Duodenal mucosa (tissue), 2 donors: Measurements from ENCODE around the gene CCT6A.
"Not testable (repeated sequence)": the region's sequence is repeated elsewhere in the genome, so short reads cannot be mapped to it uniquely, and the experiment has no call there.

Source experiments
- H3K27ac ChIP-seq: one replicate; pipeline ENCODE4 v1.7.0; 2013; ENCODE audit warnings: low read depth, low read length
- H3K27me3 ChIP-seq, 2 donors: one replicate each; pipeline ENCODE4 v1.7.0; 2013; ENCODE audit warnings: low read length in 2 of 2, control low read depth in 1 of 2; ENCODE audit not compliant: insufficient read depth in 2 of 2, control insufficient read depth in 1 of 2
- H3K36me3 ChIP-seq, 2 donors: one replicate each; pipeline ENCODE4 v1.7.0; 2013; ENCODE audit warnings: low read length in 2 of 2, control low read depth in 1 of 2; ENCODE audit not compliant: insufficient read depth in 2 of 2, control insufficient read depth in 1 of 2
- H3K4me1 ChIP-seq, 2 donors: one replicate each; pipeline ENCODE4 v1.7.0; 2013; ENCODE audit warnings: low read length in 2 of 2, control low read depth in 1 of 2; ENCODE audit not compliant: insufficient read depth in 2 of 2, control insufficient read depth in 1 of 2
- H3K4me3 ChIP-seq, 2 donors: one replicate each; pipeline ENCODE4 v1.7.0; 2013; ENCODE audit warnings: low read length in 2 of 2, low read depth in 1 of 2
- H3K9ac ChIP-seq, 2 donors: one replicate each; pipeline ENCODE4 v1.7.0; 2013; ENCODE audit warnings: low read length in 2 of 2, low read depth in 1 of 2
- H3K9me3 ChIP-seq, 2 donors: one replicate each; pipeline ENCODE4 v1.7.0; 2013; ENCODE audit warnings: low read length in 2 of 2, control low read depth in 1 of 2; ENCODE audit not compliant: control insufficient read depth in 1 of 2

Gene CCT6A

DNA sequence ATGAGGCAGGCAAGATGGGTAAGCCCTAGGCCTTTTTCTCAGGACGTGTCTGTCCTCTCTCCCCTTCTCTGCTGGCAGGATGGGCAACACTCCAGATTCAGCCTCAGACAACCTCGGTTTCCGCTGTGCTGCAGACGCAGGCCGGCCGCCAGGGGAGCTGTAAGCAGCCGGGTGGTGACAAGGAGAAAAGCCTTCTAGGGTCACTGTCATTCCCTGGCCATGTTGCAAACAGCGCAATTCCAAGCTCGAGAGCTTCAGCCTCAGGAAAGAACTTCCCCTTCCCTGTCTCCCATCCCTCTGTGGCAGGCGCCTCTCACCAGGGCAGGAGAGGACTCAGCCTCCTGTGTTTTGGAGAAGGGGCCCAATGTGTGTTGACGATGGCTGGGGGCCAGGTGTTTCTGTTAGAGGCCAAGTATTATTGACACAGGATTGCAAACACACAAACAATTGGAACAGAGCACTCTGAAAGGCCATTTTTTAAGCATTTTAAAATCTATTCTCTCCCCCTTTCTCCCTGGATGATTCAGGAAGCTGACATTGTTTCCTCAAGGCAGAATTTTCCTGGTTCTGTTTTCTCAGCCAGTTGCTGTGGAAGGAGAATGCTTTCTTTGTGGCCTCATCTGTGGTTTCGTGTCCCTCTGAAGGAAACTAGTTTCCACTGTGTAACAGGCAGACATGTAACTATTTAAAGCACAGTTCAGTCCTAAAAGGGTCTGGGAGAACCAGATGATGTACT lies 28.1 kb downstream of the CCT6A start:
- H3K36me3 ChIP-seq, result peaks cover 6 to 18% of the 10 kb centered on the region in 2 donors
- H3K27ac ChIP-seq, result no peak overlapping the region
- no peaks in the 10 kb centered on the region for H3K27me3 ChIP-seq
- H3K4me1 ChIP-seq, result peaks cover 3 to 11% of the 10 kb centered on the region in 2 donors
- no peaks in the 10 kb centered on the region for H3K9me3 ChIP-seq
- H3K9ac ChIP-seq, result no peak overlapping the region
- H3K4me3 ChIP-seq, result no peak overlapping the region

DNA sequence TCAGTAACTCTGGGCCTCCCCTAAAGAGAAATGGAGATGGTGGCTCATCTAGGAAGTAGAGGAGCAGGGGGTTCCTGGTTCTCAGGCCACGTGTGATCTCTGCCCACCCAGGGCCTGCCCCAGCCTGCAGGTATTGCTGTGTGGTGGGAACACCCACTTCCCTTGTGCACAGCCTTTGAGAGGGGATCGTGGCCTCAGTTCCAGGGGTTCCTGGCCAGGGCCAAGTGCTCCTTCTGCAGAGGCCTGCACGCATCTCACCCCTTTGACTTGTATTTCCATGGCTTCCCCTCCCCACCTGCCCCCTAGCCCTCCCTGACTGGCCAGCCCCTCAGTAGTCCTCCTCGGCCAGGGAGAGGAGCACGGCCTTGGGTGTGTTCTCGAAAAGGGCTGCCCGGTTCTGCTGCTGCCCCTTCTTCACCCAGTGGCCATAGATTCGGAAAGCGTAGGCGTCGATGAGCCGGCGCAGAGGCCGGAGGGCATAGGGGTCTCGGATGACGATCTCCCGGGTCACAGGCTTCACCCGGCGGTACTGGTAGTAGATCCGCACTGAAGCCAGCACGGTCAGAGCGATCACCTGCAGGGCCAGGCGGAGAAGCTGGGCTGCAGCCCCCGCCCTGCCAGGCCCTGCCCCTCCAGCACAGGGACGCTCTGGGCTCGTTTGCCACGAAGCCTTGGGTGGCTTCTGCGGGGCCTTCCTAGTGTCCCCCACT lies 29.3 kb downstream of the CCT6A start:
- H3K4me1 ChIP-seq, result peaks cover 3 to 11% of the 10 kb centered on the region in 2 donors
- not testable (repeated sequence) for H3K27me3 ChIP-seq, H3K9ac ChIP-seq, H3K27ac ChIP-seq, H3K9me3 ChIP-seq, H3K4me3 ChIP-seq
- peaks cover 6 to 18% of the 10 kb centered on the region in 2 donors for H3K36me3 ChIP-seq

DNA sequence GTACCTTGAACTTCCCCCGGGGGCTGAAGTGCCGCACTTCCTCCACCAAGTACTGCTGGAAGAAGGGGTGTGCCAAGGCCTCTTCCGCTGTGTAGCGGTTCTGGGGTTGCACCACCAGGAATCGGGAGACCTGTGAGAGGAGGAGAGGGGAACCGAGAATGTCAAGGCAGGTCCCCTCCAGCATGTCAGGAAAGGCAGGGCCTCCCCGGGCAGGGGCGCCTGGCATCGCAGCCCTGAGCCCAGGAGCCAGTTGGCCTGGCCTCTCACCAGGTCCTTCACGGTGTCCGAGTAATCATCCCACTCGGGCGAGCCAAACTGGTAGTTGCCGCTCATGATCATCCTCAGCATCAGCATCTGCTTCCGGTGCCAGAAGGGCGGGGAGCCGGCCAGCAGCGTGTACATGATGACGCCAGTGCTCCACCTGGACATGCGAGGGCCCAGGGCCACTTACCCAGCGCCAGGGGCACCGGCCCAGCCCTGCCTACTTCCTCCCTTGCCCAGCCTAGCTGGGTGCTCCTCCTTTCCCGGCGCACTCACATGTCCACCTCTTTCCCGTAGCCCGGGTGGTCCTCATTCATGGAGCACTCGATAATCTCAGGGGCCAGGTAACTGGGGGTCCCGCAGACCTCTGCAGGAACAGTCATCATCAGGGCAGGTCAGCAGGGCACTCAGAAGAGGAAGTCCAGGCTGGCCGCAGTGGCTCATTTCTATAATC lies 30.2 kb downstream of the CCT6A start:
- Histone ChIP-seq H3K9ac (no peak overlapping the region), H3K27ac (no peak overlapping the region), H3K36me3 (peaks cover 6 to 14% of the 10 kb centered on the region in 2 donors), H3K4me3 (no peak overlapping the region), H3K9me3 (no peaks in the 10 kb centered on the region), H3K27me3 (no peaks in the 10 kb centered on the region), H3K4me1 (peaks cover 3 to 11% of the 10 kb centered on the region in 2 donors)

DNA sequence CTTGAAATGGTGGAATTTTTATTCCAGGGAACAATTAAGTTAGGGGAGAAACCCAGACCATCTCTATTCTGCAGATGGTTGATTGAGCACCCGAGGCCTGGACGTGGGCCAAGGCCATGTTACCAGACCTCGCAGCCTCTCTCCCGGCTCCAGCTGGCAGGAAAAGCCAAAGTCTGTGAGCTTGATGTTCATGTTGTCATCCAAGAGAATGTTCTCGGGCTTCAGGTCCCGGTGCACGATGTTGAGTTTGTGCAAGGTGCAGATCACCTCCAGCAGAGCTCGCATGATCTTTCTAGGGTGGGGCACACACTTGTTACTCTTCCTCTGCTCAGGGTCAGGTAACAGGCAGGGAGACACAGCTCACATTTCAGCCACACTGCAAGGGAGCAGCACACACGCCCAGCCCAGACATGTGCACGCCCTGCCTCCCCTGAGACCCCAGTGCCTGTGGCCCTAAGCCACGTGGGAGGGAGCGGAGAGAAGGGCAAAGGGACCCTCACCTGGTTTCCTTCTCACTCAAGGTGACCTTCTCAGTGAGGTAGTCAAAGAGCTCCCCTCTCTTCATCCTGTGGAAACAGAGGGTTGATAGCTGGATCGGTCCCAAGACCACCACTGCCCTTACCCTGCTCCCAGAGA lies 31.7 kb downstream of the CCT6A start:
- Histone ChIP-seq H3K9me3 (no peaks in the 10 kb centered on the region), H3K36me3 (peaks cover 4 to 15% of the 10 kb centered on the region in 2 donors), H3K27ac (no peak overlapping the region), H3K9ac (no peak overlapping the region), H3K4me1 (peaks cover 3 to 11% of the 10 kb centered on the region in 2 donors), H3K4me3 (no peak overlapping the region), H3K27me3 (no peaks in the 10 kb centered on the region)

DNA sequence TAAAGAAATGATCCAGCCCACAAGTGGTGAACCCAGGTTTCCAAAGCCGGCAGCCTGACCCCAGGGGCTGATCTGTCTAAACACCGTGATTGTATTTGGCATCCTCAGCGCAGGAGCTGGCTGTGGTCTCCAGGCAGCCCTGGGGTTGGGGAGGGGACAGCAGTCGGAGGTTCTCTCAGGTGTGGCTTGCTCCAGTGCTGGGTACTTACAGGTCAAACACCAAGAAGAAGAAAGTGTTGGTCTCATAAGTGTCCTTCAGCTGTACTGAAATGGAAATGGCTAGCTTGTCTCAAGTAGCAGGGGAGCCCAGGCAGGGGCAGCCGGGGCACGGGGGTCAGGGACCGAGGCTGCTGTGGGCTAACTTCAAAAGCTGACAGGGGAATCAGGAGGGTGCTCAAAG lies 35.2 kb downstream of the CCT6A start:
- peaks cover 0 to 5% of the 10 kb centered on the region in 2 donors for H3K4me1 ChIP-seq
- no peaks in the 10 kb centered on the region for H3K27me3 ChIP-seq
- H3K9ac ChIP-seq, result no peak overlapping the region
- H3K27ac ChIP-seq, result no peak overlapping the region
- H3K4me3 ChIP-seq, result no peak overlapping the region
- peaks cover 0 to 4% of the 10 kb centered on the region in 2 donors for H3K36me3 ChIP-seq
- no peaks in the 10 kb centered on the region for H3K9me3 ChIP-seq

DNA sequence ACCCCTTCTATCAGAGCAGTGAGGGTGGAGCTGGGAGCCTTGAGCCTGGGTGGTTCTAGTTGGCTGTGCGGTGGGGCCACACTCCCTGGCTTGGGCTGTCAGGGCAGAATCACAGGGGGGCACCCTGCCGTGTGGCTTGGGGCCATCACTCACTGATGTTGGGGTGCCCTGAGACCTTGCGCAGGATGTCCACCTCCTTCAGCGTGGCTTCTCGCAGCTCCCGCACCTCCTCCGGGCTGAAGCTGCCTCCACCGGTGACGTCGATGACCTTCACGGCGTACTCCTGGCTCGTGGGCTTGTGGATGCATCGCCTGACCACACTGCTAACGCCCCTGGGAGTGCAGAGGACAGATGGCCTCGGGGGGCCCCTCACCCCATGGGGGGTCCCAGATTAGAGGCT lies 35.9 kb downstream of the CCT6A start:
- peaks cover 0 to 5% of the 10 kb centered on the region in 2 donors for H3K4me1 ChIP-seq
- H3K9me3 ChIP-seq, result no peaks in the 10 kb centered on the region
- H3K27ac ChIP-seq, result no peak overlapping the region
- H3K27me3 ChIP-seq, result no peaks in the 10 kb centered on the region
- peaks cover 0 to 4% of the 10 kb centered on the region in 2 donors for H3K36me3 ChIP-seq
- no peak overlapping the region for H3K9ac ChIP-seq
- no peak overlapping the region for H3K4me3 ChIP-seq

DNA sequence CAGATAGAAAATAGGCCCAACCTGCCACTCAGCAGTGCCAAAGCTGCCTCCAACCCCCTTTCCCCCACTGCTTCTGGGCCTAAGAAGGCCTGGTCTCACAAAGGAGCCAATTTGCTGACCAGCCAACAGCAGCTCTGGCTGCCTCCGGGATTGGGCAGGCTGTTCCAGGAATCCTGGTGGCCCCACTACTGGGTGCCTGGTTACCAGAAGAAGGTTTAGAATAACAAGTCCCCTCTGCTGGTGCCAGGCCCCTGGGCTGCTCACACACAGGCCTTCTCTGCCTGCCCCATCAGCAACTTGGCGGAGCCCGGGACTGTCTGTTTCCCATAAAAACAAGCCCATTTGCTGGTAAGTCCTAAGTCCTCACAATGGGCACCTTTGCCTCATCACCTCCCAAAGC lies 40.0 kb downstream of the CCT6A start:
- Histone ChIP-seq H3K9ac (no peak overlapping the region), H3K27ac (no peak overlapping the region), H3K36me3 (peaks cover 0 to 4% of the 10 kb centered on the region in 2 donors), H3K9me3 (no peaks in the 10 kb centered on the region), H3K4me1 (no peaks in the 10 kb centered on the region), H3K4me3 (no peak overlapping the region), H3K27me3 (no peaks in the 10 kb centered on the region)

DNA sequence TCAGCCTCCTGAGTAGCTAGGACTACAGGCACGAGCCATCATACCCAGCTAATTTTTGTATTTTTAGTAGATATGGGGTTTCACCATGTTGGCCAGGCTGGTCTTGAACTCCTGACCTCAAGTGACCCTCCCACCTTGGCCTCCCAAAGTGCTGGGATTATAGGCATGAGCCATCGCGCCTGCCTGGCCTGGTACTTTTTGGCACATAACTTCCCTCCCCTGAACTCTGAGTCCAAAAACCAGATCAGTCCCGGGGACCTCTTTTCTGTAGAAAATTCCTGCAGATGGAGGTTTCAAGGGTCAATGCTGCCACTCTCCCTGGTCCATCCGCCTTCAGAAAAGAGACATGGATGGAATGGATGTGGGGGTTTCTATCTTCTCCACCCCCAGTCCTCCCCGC lies 40.8 kb downstream of the CCT6A start:
- peak overlapping the region in 1 of 2 donors; percentile 1 for H3K4me3 ChIP-seq
- H3K27ac ChIP-seq, H3K36me3 ChIP-seq, H3K27me3 ChIP-seq, H3K9me3 ChIP-seq, H3K9ac ChIP-seq, H3K4me1 ChIP-seq: not testable (repeated sequence)

DNA sequence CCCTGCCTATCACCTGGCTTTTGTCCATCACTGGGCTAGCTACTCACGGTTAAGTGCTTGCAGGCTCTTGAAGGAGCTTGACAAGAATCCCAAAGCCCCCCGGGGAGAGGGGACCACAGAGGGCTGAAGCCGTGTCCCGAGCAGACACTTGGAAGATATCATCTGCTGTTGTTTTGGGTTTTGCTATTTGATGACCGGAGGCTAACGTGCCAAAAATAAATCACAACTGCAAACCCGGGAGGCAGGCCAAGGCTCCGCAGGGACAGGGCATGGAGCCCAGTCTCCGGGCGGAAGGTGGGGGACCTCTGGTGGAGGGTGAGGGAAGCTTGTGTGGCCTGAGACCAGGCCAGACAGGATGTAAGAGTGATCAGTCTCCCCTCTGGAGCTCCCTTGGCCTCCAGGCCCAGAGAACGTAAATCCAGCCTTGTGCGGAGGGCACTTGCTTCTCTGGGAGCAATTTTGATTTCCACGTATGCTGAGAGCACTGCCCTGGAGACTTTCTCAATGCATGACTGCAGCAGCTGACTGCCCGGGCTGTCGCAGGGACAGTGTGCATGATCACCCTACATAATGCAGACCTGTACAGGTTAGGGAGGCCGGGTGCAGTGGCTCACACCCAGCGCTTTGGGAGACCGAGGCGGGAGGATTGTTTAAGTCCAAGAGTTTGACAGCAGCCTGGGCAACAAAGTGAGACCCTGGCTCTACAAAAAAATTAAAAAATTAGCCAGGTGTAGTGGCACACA lies 41.4 kb downstream of the CCT6A start, which contains the start of gene PHKG1:
PHKG1 (minus strand) TSS at position 164 of the 743 bp plus-strand sequence. CDS start 4,011 bp downstream, outside the sequence.
- no peaks in the 10 kb centered on the region for H3K4me1 ChIP-seq
- H3K27me3 ChIP-seq, result no peaks in the 10 kb centered on the region
- no peak within 1 kb of the TSS for H3K27ac ChIP-seq
- peak within 1 kb of the TSS in 1 of 2 donors; percentile 1 for H3K4me3 ChIP-seq
- no peaks in the 10 kb centered on the region for H3K9me3 ChIP-seq
- H3K36me3 ChIP-seq, result no peaks in the 10 kb centered on the region
- H3K9ac ChIP-seq, result no peak within 1 kb of the TSS
